HG02870 (cell line): ENCODE results near the gene CACNA1H.

Source experiments
- ATAC-seq: cut with Tn5 transposase; IDR thresholded peaks from one replicate; pipeline ENCODE4 v1.9.1; 2021; ENCODE audit warnings: mild to moderate bottlenecking, moderate library complexity; ENCODE audit not compliant: unreplicated experiment

Gene CACNA1H

GRCh38 chr16:1140582-1141162 is 12.2 kb upstream of the CACNA1H start:
- no peak for ATAC-seq

DNA sequence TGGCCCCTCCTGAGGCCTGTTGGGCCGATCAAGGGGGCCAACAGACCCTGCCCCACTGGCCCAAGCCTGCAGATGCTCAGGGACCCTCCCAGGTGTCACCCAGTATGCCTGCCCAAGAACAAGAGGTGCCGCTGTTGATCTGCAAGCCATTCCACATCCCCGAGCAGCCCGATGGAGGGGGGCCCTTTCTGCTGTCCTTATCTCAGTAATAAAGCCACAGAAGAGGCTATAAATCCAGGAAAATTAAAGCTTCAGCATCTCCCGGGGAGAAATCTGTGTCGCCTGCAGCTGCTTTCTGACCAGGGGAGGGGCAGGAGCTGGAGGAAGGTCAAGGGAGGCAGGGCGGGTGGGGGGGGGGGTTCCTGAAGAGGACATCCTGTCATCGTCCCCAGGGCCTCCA is 11.7 kb upstream of the CACNA1H start:
- ATAC-seq = no peak

DNA sequence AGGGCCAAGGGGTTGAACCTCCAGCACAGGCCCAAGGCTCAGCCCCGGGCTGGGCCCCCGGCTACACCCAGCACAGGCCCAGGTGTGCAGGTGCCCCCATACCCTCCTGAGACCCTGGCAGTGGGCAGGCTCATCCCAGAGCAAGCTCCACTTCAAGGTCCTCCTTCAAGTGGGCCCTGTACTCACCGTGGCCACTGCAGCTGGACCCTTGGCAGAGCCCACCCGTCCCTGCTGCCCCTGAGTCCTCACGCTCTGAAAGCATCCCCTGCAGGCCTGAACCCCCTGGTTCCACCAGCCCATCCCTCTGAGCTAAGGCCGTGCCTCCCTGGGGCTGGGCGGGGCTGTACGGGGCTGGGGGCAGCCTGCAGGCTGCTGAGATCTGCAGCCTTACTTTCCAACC is 11.2 kb upstream of the CACNA1H start:
- ATAC-seq = no peak

DNA sequence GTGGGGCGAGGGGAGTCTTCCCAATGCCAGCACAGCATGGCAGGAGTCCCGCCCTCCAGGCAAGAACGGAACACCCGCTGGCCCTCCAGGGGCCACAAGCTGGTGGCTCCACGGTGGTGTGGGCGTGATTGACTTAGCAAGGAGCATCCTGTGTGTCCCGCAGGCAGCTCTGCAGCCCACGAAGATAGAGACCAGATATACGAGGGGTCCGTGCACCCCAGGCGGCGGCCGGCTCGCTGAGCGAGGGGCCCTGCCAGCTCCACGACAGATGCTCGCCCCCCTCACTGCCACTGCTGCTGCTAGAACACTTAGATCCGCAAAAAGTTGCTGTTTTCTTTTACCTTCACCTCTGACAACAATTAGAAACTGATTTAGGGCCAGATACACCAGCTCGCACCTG is 10.0 kb upstream of the CACNA1H start:
- no peak for ATAC-seq

DNA sequence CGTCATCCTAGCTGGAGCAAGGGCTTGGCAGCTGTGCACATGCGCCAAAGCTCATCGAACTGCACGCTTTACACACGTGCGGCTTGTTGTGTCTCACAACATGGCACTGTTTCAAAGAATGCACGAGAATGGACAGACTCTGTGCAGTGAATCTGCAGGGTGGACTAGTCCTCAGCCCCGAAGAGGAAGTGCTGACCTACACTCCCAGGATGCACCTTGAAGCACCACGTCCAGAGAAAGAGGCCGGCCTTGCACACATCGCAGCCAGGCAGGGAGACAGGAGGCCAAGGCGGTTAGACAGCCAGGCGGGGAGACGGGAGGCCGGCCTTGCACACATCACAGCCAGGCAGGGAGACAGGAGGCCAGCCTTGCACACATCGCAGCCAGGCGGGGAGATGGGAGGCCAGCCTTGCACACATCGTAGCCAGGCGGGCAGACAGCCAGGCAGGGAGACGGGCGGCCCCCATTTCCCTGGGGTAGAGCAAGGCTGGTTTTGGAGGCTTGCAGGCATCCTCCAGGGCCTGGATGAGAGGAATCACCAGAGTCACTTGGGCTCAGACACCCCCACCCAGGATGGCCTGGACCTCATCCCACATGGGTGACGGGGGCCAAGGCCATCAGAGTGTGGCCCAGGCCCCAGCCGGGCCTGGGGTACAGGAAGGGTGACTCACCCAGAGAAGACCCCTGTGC is 9.0 kb upstream of the CACNA1H start:
- no peak for ATAC-seq

GRCh38 chr16:1144476-1145382 is 8.2 kb upstream of the CACNA1H start:
- no peak for ATAC-seq

DNA sequence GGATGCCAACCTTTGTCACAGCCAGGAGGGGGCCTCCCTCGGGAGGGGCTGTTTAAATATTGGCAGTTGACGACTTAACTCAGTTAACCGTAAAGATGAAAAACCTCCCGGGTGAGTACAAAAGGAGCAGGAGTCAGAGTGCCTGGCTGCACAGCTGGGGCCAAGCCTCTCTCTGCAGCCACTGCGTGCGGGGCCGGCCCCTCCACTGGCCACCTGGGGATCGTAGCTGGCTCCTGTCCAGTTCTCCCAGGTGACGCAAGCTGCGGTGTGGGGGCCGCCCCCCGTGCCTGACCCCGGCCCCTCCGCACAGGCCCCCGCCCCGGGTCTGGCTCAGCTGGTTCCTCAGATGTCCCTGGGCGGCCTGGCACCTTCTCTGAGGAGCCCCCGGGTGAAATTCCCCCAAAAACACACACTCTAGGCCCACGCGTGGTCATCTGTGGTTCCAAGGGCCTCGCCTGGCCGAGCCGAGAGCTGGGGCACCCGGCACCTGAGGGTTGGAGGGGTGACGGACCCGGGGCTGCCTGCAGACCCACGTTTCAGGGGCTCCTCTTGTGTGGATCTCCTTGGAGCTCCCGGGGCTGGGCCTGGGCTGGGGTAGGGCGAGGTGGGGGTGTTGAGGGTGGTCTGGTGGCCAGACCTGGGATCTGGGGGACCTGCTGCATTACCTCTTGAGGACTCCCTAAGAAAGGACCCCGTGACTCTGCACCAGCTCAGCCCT is 7.4 kb upstream of the CACNA1H start:
- ATAC-seq = no peak

- ATAC-seq = no peak
Observed at GRCh38 chr16:1146409-1146808, 6.5 kb upstream of the CACNA1H start.

GRCh38 chr16:1147027-1147426 is 5.9 kb upstream of the CACNA1H start:
- no peak for ATAC-seq

GRCh38 chr16:1149101-1149636 is 3.7 kb upstream of the CACNA1H start:
- no peak for ATAC-seq

DNA sequence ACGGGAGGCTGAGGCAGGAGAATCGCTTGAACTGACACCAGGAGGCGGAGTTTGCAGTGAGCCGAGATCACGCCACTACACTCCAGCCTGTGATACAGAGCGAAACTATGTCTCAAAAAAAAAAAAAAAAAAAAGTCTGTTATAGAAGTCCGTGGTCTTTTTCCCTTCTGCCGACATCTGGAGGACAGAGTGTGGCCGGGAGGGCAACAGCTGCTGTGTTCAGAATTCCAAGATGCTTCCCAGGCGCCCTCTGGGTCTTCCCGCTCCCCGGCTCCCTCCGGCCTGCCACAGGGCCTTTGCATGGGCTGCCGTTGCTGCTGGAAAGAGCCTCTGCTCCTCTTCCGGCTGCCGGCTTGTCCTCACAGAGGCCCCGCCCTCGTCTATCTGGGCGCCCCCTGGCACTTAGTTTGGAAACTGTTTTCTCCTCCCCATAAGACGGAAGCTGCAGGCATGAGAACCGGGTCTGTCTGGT is 2.4 kb upstream of the CACNA1H start:
- no peak for ATAC-seq

DNA sequence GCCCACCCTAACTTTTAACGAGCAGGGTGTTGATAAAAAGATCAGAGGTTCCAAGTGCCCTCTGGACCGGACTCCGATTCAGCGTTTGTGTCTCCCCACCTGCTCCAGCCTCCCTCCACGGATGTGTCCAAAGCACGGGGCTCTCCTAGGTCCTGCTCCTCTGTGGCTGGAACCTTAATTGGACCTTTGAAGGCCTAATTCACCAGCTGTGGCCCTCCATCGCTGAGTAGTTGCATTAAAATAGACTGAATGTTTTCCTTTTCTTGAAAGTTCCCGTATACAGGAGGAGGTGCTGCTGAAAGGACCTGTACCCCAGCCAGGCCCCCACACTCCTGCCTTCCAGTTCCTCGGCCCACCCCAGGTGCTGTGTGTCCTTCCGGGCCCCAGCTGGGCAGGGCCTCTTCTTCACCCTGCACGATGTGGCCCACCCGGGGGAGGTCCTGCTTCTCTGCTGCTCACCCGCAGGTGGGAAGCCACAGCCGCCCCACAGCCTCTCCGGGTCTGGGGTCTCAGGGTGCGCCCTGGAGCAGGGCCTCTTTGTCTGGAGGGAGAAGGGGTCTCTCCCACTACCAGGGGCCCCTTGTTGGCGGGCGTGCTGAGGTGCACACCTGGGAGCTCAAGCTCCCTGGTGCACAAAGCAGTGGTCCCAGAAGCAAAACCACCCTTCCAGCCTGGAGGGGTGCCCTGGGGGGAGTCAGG is 1.3 kb upstream of the CACNA1H start:
- ATAC-seq = no peak

DNA sequence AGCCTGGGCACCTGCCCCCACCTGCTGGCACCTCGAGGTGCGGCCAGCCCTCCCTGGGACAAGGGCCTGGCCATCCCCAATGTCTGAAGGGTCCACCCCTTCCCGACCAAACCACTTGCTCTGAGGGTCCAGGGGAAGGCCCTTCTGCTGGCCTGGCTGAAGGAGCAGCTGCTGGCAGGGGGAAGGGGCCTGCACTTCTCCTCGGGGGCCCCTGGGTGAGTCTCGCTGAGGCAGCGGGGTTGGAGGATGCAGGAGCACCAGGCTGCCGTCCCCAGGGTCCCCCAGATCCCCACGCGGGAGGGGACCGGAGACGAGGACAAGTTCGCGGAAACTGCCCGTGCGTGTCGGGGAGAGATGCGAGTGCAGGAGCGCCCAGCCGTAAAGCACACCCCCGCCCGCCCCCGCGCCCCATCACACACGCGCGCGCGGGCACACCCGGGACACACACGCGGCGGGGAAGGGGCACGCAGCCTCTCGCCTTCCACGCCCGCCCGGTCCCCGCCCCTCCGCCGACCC is 725 bp upstream of the CACNA1H start:
- ATAC-seq = no peak

- no peak for ATAC-seq
Observed at GRCh38 chr16:1153480-1154160, 714 bp downstream of the CACNA1H start.

- no peak for ATAC-seq
Observed at GRCh38 chr16:1154291-1154886, 1.5 kb downstream of the CACNA1H start.

- ATAC-seq = no peak
Observed at GRCh38 chr16:1154887-1155331, 2.0 kb downstream of the CACNA1H start.

GRCh38 chr16:1155353-1156054 is 2.6 kb downstream of the CACNA1H start:
- ATAC-seq = no peak
